ENCODE measurements around the gene POU2F2. TPM values are rescaled to one million over a fixed set of nuclear protein-coding genes. Genes with fewer than 3 reads are reported as not detected.

POU2F2 gene
- total and polyA plus RNA-seq, 2 experiments from 2014 or later = 2.3 to 4.6 TPM

GRCh38 chr19:42064432-42064831 is 67.8 kb downstream of the POU2F2 start (continued):
- TF ChIP-seq ZNF462 (CRISPR knock-in tag; IDR thresholded peaks at IDR 0.05) = no peak
- TF ChIP-seq EZH2 (IDR thresholded peaks at IDR 0.05; ENCODE audit: low read depth, unreplicated experiment) = no peak

GRCh38 chr19:42062381-42062780 is 69.9 kb downstream of the POU2F2 start:
- Histone ChIP-seq H2AFZ (no peak overlapping the region), H4K20me1 (replicated peaks; ENCODE audit: insufficient read depth) (peaks cover 7% of the 10 kb centered on the region; the same call in 1 of the 2 replicates), H3K36me3 (ENCODE audit: insufficient read depth) (peaks cover 5% of the 10 kb centered on the region; the same call in 1 of the 2 replicates), H3K27ac (ENCODE audit: low read depth) (no peak overlapping the region), H3K9me2 (ENCODE audit: insufficient read depth) (no peaks in the 10 kb centered on the region), H3K4me3 (no peak overlapping the region), H3K4me2 (no peak overlapping the region), H3K79me2 (replicated peaks; ENCODE audit: insufficient read depth) (peaks cover 13% of the 10 kb centered on the region), H3K4me1 (ENCODE audit: insufficient read depth) (no peaks in the 10 kb centered on the region; the same call in 1 of the 2 replicates), H3F3A (replicated peaks; ENCODE audit: low read depth) (no peaks in the 10 kb centered on the region), H3K27me3 (ENCODE audit: insufficient read depth) (no peaks in the 10 kb centered on the region)
- ATAC-seq (no peak), DNase-seq (ENCODE audit: low spot score) (no peak)
- Mint-ChIP-seq H3K36me3 (ENCODE audit: low read depth) (peaks cover 56% of the 10 kb centered on the region), H3K27ac (no peak overlapping the region), H3K9me3 (no peaks in the 10 kb centered on the region), H3K4me3 (no peak overlapping the region), H3K27me3 (ENCODE audit: insufficient read depth, low read depth, poor library complexity) (peaks cover 14% of the 10 kb centered on the region), H3K4me1 (no peaks in the 10 kb centered on the region; the same call in 2 of the 3 replicates)
- no peak for TF ChIP-seq CREB1 (CRISPR knock-in tag; IDR thresholded peaks at IDR 0.05; ENCODE audit: low read depth)

GRCh38 chr19:42060117-42060516 is 72.1 kb downstream of the POU2F2 start:
- no peak overlapping the region for H3K4me3 Mint-ChIP-seq
- peaks cover 14% of the 10 kb centered on the region for H3K27me3 Mint-ChIP-seq (ENCODE audit: insufficient read depth, low read depth, poor library complexity)
- Histone ChIP-seq H2AFZ (no peak overlapping the region), H3K79me2 (replicated peaks; ENCODE audit: insufficient read depth) (0 out of 2 replicates have a peak, but pooled peaks cover 3% of the 10 kb centered on the region), H3K4me3 (no peak overlapping the region), H4K20me1 (replicated peaks; ENCODE audit: insufficient read depth) (peaks cover 4% of the 10 kb centered on the region; the same call in 1 of the 2 replicates), H3K36me3 (ENCODE audit: insufficient read depth) (peaks cover 12% of the 10 kb centered on the region), H3K27me3 (ENCODE audit: insufficient read depth) (no peaks in the 10 kb centered on the region), H3K4me1 (ENCODE audit: insufficient read depth) (no peaks in the 10 kb centered on the region), H3K27ac (ENCODE audit: low read depth) (no peak overlapping the region), H3K4me2 (no peak overlapping the region), H3F3A (replicated peaks; ENCODE audit: low read depth) (no peaks in the 10 kb centered on the region), H3K9me2 (ENCODE audit: insufficient read depth) (no peaks in the 10 kb centered on the region)
- no peaks in the 10 kb centered on the region; the same call in 2 of the 3 replicates for H3K4me1 Mint-ChIP-seq
- no peak for ATAC-seq
- H3K36me3 Mint-ChIP-seq (ENCODE audit: low read depth) = peaks cover 76% of the 10 kb centered on the region
- no peaks in the 10 kb centered on the region for H3K9me3 Mint-ChIP-seq
- no peak for DNase-seq (ENCODE audit: low spot score)
- no peak overlapping the region; the same call in 1 of the 2 replicates for H3K27ac Mint-ChIP-seq
- TF ChIP-seq REST (IDR thresholded peaks at IDR 0.05; ENCODE audit: unreplicated experiment) (no peak), CREB1 (CRISPR knock-in tag; IDR thresholded peaks at IDR 0.05; ENCODE audit: low read depth) (no peak), POLR2AphosphoS5 (IDR thresholded peaks at IDR 0.05; ENCODE audit: low read depth) (no peak), ZNF331 (CRISPR knock-in tag; IDR thresholded peaks at IDR 0.05; ENCODE audit: low read depth) (no peak)

Measured in GM23338 (cell line).